Measurements from ENCODE around the gene PTPA.

The PTPA gene

GRCh38 chr9:129135476-129135875, 24.3 kb downstream of the PTPA start:
- no peak for TF ChIP-seq CTCF (IDR thresholded peaks at IDR 0.05; ENCODE audit: extremely low read depth, missing control alignments)
- DNase-seq (ENCODE audit: low spot score): no peak

- TF ChIP-seq CTCF (IDR thresholded peaks at IDR 0.05; ENCODE audit: extremely low read depth, missing control alignments): no peak
- DNase-seq (ENCODE audit: low spot score): no peak
Measured at GRCh38 chr9:129136446-129137035, 25.3 kb downstream of the PTPA start.

- no peak for TF ChIP-seq CTCF (IDR thresholded peaks at IDR 0.05; ENCODE audit: extremely low read depth, missing control alignments)
- DNase-seq (ENCODE audit: low spot score): no peak
Measured at GRCh38 chr9:129137292-129138143, 26.3 kb downstream of the PTPA start.

GRCh38 chr9:129138144-129138462, 26.9 kb downstream of the PTPA start:
- DNase-seq (ENCODE audit: low spot score): no peak
- TF ChIP-seq CTCF (IDR thresholded peaks at IDR 0.05; ENCODE audit: extremely low read depth, missing control alignments): no peak

GRCh38 chr9:129138476-129139232, 27.4 kb downstream of the PTPA start:
- no peak for TF ChIP-seq CTCF (IDR thresholded peaks at IDR 0.05; ENCODE audit: extremely low read depth, missing control alignments)
- no peak for DNase-seq (ENCODE audit: low spot score)

- peak; percentile 78 for DNase-seq (ENCODE audit: low spot score)
- TF ChIP-seq CTCF (IDR thresholded peaks at IDR 0.05; ENCODE audit: extremely low read depth, missing control alignments): peak; percentile 42
Measured at GRCh38 chr9:129139233-129139992, 28.2 kb downstream of the PTPA start.
